Keratinocyte (primary cell): Measurements from ENCODE around the gene ZSCAN5B. TPM values are rescaled to one million over a fixed set of nuclear protein-coding genes. Genes with fewer than 3 reads are reported as not detected.

ENCODE experiments used
- DNase-seq: peaks from one replicate; pipeline ENCODE4 v3.0.0-alpha.2; 2011; ENCODE audit warnings: low read depth, missing footprints, low spot score
- FAIRE-seq: peaks from 2 replicates; lab custom pipeline; 2011; peaks lifted over from hg19 to GRCh38; lab: Jason Lieb, UNC
- H2AFZ ChIP-seq: 2 replicates; pipeline ENCODE4 v1.6.0; 2012; ENCODE audit warnings: low read length, control low read depth, inconsistent platforms; ENCODE audit not compliant: control insufficient read depth
- H3K27ac ChIP-seq: 2 replicates; pipeline ENCODE4 v1.5.1; 2011; ENCODE audit warnings: low read length; ENCODE audit not compliant: control insufficient read depth, insufficient read depth
- H3K27me3 ChIP-seq: 3 replicates; pipeline ENCODE4 v1.6.0; 2011; ENCODE audit warnings: low read length; ENCODE audit not compliant: control insufficient read depth, insufficient read depth; ENCODE audit errors: extremely low read depth
- H3K36me3 ChIP-seq, 2 experiments: 2 replicates in 1 of 2; 3 replicates in 1 of 2; pipeline ENCODE4 v1.5.1; 2011; ENCODE audit warnings: low read length in 2 of 2, mild to moderate bottlenecking in 1 of 2; ENCODE audit not compliant: control insufficient read depth in 2 of 2, insufficient read depth in 2 of 2; ENCODE audit errors: extremely low read depth in 1 of 2
- H3K4me1 ChIP-seq: 3 replicates; pipeline ENCODE4 v1.5.1; 2011; ENCODE audit warnings: low read length; ENCODE audit not compliant: control insufficient read depth, insufficient read depth; ENCODE audit errors: extremely low read depth
- H3K4me2 ChIP-seq: 3 replicates; pipeline ENCODE4 v1.6.0; 2011; ENCODE audit warnings: low read depth, low read length; ENCODE audit not compliant: control insufficient read depth, insufficient read depth; ENCODE audit errors: extremely low read depth
- H3K4me3 ChIP-seq, 3 experiments: fragments of 200-600 bp in 1 of 3; sonication (generic) in 1 of 3; 2 replicates in 2 of 3; 3 replicates in 1 of 3; pipeline ENCODE4 v1.5.1; 2011 to 2016; ENCODE audit warnings: low read length in 3 of 3, mild to moderate bottlenecking in 3 of 3, control low read depth in 2 of 3, inconsistent platforms in 1 of 3, low read depth in 1 of 3, mixed read lengths in 1 of 3, mixed run types in 1 of 3, moderate library complexity in 1 of 3; ENCODE audit not compliant: control insufficient read depth in 2 of 3, insufficient read depth in 2 of 3; ENCODE audit errors: extremely low read depth in 1 of 3
- H3K79me2 ChIP-seq: 2 replicates; pipeline ENCODE4 v1.6.0; 2012; ENCODE audit warnings: low read length; ENCODE audit not compliant: control insufficient read depth, insufficient read depth
- H3K9ac ChIP-seq: 3 replicates; pipeline ENCODE4 v1.6.0; 2011; ENCODE audit warnings: low read length; ENCODE audit not compliant: control insufficient read depth, insufficient read depth; ENCODE audit errors: extremely low read depth
- H3K9me1 ChIP-seq: 3 replicates; pipeline ENCODE4 v1.6.0; 2011; ENCODE audit warnings: low read length; ENCODE audit not compliant: control insufficient read depth, insufficient read depth; ENCODE audit errors: extremely low read depth
- H3K9me3 ChIP-seq: 2 replicates; pipeline ENCODE4 v1.5.1; 2012; ENCODE audit warnings: low read depth, low read length; ENCODE audit not compliant: control insufficient read depth
- H4K20me1 ChIP-seq: 3 replicates; pipeline ENCODE4 v1.6.0; 2011; ENCODE audit warnings: low read length; ENCODE audit not compliant: control insufficient read depth, insufficient read depth; ENCODE audit errors: extremely low read depth
- EZH2 ChIP-seq: IDR thresholded peaks from one replicate; pipeline ENCODE4 v1.6.1; 2012; ENCODE audit warnings: inconsistent platforms, mild to moderate bottlenecking, low read length, moderate library complexity
- dilution Hi-C: fragments of 300-500 bp; cut with MboI; formaldehyde crosslinking; loops from one replicate; pipeline ENCODE4 v1.7.0; 2020; ENCODE audit warnings: low sequenced_read_pairs; ENCODE audit not compliant: extremely low pct_ligation_motif_present
- polyA plus RNA-seq, 5 experiments: library from polyadenylated mRNA; depleted of rRNA in 3 of 5; stranded (reverse) in 3 of 5; stranded (forward) in 1 of 5; unstranded in 1 of 5; fragments of >200 nt; gene quantifications; 1 replicate in 1 of 5; 2 replicates in 3 of 5; 3 replicates in 1 of 5; pipeline versions ENCODE4 v1.2.1 to v1.2.3, GENCODE V29; 2011 to 2012; ENCODE audit warnings: missing spikeins in 2 of 5, low read depth in 1 of 5, low replicate concordance in 1 of 5
- TF ChIP-seq, protein P1 (sequence below), 3 experiments: IDR thresholded peaks in 1 of 3; conservative IDR thresholded peaks in 1 of 3; optimal IDR thresholded peaks in 1 of 3; 2 replicates in 2 of 3; 3 replicates in 1 of 3; pipeline versions ENCODE3 to v1.5.1; 2011; ENCODE audit warnings: low read length in 3 of 3, mild to moderate bottlenecking in 3 of 3, moderate library complexity in 2 of 3, control low read depth in 1 of 3, inconsistent platforms in 1 of 3; ENCODE audit not compliant: insufficient read depth in 2 of 3; ENCODE audit errors: extremely low read depth in 1 of 3

The ZSCAN5B gene
- polyA plus RNA-seq, 1 donor (not counting 4 experiments of a cell fraction or from before 2014, with no cell fraction given): not detected

DNA sequence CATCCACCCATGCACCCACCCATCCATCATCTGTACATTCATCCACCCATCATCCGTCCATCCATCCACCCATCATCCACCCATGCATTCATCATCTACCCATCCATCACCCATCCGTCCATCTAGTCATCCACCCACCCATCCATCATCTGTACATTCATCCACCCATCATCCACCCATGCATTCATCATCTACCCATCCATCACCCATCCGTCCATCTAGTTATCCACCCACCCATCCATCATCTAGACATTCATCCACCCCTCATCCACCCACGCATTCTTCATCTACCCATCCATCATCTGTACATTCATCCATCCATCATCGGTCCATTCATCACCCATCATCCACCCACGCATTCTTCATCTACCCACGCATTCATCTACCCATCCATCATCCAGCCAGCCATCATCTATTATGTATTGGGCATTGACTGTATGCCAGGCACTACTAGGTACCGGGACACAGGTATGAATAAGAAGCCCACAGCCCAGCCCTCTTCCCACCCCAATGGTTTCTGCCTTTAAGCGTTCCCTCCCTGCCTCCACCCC is 38.5 kb downstream of the ZSCAN5B start:
- Histone ChIP-seq H3K79me2 (no peaks in the 10 kb centered on the region), H4K20me1 (peaks cover 2% of the 10 kb centered on the region), H3K27ac (no peak overlapping the region), H3K9me3 (no peaks in the 10 kb centered on the region), H3K9me1 (no peaks in the 10 kb centered on the region), H3K4me2 (no peak overlapping the region), H2AFZ (no peak overlapping the region), H3K4me1 (no peaks in the 10 kb centered on the region), H3K27me3 (no peaks in the 10 kb centered on the region), H3K4me3 (no peak overlapping the region), H3K36me3 (peaks cover 5 to 10% of the 10 kb centered on the region in 2 experiments), H3K9ac (no peak overlapping the region)
- no peak for DNase-seq
- FAIRE-seq: no peak
- no peak for TF ChIP-seq EZH2
- TF ChIP-seq, protein P1, sequence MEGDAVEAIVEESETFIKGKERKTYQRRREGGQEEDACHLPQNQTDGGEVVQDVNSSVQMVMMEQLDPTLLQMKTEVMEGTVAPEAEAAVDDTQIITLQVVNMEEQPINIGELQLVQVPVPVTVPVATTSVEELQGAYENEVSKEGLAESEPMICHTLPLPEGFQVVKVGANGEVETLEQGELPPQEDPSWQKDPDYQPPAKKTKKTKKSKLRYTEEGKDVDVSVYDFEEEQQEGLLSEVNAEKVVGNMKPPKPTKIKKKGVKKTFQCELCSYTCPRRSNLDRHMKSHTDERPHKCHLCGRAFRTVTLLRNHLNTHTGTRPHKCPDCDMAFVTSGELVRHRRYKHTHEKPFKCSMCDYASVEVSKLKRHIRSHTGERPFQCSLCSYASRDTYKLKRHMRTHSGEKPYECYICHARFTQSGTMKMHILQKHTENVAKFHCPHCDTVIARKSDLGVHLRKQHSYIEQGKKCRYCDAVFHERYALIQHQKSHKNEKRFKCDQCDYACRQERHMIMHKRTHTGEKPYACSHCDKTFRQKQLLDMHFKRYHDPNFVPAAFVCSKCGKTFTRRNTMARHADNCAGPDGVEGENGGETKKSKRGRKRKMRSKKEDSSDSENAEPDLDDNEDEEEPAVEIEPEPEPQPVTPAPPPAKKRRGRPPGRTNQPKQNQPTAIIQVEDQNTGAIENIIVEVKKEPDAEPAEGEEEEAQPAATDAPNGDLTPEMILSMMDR (optimal IDR thresholded peaks at IDR 0.05 in 1 of 3, IDR thresholded peaks at IDR 0.05 in 1 of 3, conservative IDR thresholded peaks at IDR 0.05 in 1 of 3; ENCODE audit: extremely low read depth in 1 of 3, insufficient read depth in 2 of 3, low read length in 3 of 3): no peak
- dilution Hi-C loops: no loop called here

GRCh38 chr19:56158170-56158757 is 39.3 kb downstream of the ZSCAN5B start:
- no peak for TF ChIP-seq EZH2
- TF ChIP-seq, protein P1 (optimal IDR thresholded peaks at IDR 0.05 in 1 of 3, IDR thresholded peaks at IDR 0.05 in 1 of 3, conservative IDR thresholded peaks at IDR 0.05 in 1 of 3; ENCODE audit: extremely low read depth in 1 of 3, insufficient read depth in 2 of 3, low read length in 3 of 3): no peak
- dilution Hi-C loops: no loop called here

More at GRCh38 chr19:56158170-56158757, 39.3 kb downstream of the ZSCAN5B start:
- H3K27me3 ChIP-seq: no peaks in the 10 kb centered on the region
- H3K9ac ChIP-seq: no peak overlapping the region
- no peaks in the 10 kb centered on the region for H3K9me3 ChIP-seq
- no peak overlapping the region for H2AFZ ChIP-seq
- no peak for DNase-seq
- H3K9me1 ChIP-seq: no peaks in the 10 kb centered on the region
- H4K20me1 ChIP-seq: peaks cover 2% of the 10 kb centered on the region
- H3K4me3 ChIP-seq: no peak overlapping the region
- no peak overlapping the region for H3K4me2 ChIP-seq
- no peak overlapping the region for H3K27ac ChIP-seq
- no peaks in the 10 kb centered on the region for H3K4me1 ChIP-seq
- FAIRE-seq: no peak
- no peaks in the 10 kb centered on the region for H3K79me2 ChIP-seq
- peaks cover 5 to 10% of the 10 kb centered on the region in 2 experiments for H3K36me3 ChIP-seq
